ENCODE data around the gene DNAJC25. TPM values are rescaled to one million over a fixed set of nuclear protein-coding genes. Genes with fewer than 3 reads are reported as not detected.

DNAJC25 gene
- total and polyA plus RNA-seq, 12 donors, result 3.8 to 9.3 (median 5.0) TPM

DNA sequence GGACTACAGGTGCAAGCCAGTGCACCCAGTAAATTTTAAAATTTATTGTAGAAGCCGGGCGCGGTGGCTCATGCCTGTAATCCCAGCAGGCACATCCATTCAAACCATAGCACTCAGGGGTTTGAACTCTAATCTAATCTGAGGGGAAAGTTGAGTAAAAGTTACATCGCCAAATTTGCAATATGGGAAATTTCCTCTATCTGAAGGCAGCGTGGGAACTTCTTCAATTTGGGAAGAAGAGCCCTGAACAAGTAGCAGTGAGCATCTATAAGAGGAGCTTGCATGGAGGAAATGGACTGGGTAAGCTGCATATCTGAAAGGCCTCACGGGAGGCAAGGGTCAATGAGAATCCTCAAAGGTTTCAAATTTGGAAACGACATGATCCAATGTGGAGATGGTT, 2.7 kb upstream of the DNAJC25 start:
- TF ChIP-seq, protein P1, sequence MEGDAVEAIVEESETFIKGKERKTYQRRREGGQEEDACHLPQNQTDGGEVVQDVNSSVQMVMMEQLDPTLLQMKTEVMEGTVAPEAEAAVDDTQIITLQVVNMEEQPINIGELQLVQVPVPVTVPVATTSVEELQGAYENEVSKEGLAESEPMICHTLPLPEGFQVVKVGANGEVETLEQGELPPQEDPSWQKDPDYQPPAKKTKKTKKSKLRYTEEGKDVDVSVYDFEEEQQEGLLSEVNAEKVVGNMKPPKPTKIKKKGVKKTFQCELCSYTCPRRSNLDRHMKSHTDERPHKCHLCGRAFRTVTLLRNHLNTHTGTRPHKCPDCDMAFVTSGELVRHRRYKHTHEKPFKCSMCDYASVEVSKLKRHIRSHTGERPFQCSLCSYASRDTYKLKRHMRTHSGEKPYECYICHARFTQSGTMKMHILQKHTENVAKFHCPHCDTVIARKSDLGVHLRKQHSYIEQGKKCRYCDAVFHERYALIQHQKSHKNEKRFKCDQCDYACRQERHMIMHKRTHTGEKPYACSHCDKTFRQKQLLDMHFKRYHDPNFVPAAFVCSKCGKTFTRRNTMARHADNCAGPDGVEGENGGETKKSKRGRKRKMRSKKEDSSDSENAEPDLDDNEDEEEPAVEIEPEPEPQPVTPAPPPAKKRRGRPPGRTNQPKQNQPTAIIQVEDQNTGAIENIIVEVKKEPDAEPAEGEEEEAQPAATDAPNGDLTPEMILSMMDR (IDR thresholded peaks at IDR 0.05), result no peak
- DNase-seq, result no peak
- no peaks in the 10 kb centered on the region for H3K9me3 ChIP-seq
- no peak overlapping the region for H3K4me3 ChIP-seq
- H3K27ac ChIP-seq, result no peak overlapping the region
- no peaks in the 10 kb centered on the region for H3K36me3 ChIP-seq
- WGBS, 2 donors, result 84 to 86% methylated on average over 7 of the region's 7 CpGs
- no peaks in the 10 kb centered on the region for H3K27me3 ChIP-seq
- peaks cover 0 to 27% (median 24%) of the 10 kb centered on the region in 9 donors for H3K4me1 ChIP-seq
- intact Hi-C loops (cut with DNase I), result no loop called here
- ATAC-seq, result no peak

DNA sequence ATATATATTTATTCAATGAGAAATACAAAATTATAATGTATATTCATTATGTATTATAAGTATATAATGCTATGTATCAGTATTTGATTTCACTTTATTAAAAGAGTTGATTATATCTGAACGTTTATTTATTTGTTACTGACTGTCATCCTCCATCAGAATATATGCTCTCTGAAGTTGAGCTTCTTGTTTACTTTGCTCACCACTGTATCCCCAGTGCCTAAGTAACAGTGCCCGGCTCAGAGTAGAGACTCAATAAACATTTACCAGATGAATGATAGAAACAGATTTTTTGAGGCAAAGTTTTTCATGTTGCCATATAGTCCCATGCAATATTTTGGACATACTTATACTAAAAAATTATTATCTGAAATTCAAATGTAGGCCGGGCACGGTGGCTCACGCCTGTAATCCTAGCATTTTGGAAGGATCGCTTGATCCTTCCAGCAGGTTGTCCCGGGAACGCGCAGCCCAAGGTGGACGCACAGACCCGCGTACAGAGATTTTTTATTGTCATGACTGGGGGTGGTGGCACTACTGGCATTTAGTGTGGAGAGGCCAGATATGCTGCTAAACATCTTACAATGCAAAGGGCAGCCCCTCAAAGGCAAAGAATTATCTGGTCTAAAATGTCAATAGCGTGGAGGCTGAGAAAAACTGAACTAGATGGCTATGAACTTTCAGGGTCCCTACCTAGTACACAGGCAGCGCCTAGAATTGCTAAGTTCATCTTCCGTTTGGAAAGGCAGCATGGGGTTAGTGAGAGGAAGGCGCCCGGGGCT, 761 bp upstream of the DNAJC25 start:
- H3K27ac ChIP-seq, result peak overlapping the region in 9 of 10 donors; percentile 20 to 96 (median 89)

GRCh38 chr9:111630964-111631213, 245 bp upstream of the DNAJC25 start:
- TF ChIP-seq, protein P1 (IDR thresholded peaks at IDR 0.05), result no peak
- Histone ChIP-seq H3K36me3 (no peaks in the 10 kb centered on the region), H3K27ac (peak overlapping the region in 9 of 10 donors; percentile 20 to 96 (median 89)), H3K27me3 (no peaks in the 10 kb centered on the region), H3K4me1 (peaks cover 0 to 49% (median 41%) of the 10 kb centered on the region in 9 donors), H3K4me3 (peak overlapping the region; percentile 71 to 96 (median 88)), H3K9me3 (no peaks in the 10 kb centered on the region)
- WGBS, 2 donors, result 0% methylated on average over 14 of the region's 14 CpGs
- intact Hi-C loops (cut with DNase I), result no loop called here
- ATAC-seq (no peak), DNase-seq (no peak)

More for the DNA sequence above, 761 bp upstream of the DNAJC25 start:
- ATAC-seq, result peak; percentile 8 to 54 (median 46)
- intact Hi-C loops (cut with DNase I), result no loop called here
- Histone ChIP-seq H3K36me3 (no peaks in the 10 kb centered on the region), H3K4me1 (peaks cover 0 to 44% (median 36%) of the 10 kb centered on the region in 9 donors), H3K9me3 (no peaks in the 10 kb centered on the region), H3K27me3 (no peaks in the 10 kb centered on the region), H3K4me3 (peak overlapping the region; percentile 71 to 96 (median 88))
- TF ChIP-seq, protein P1 (IDR thresholded peaks at IDR 0.05), result no peak
- DNase-seq, result no peak
- 11 to 12% methylated on average over 17 of the region's 17 CpGs for WGBS, 2 donors

- peaks cover 0 to 54% (median 43%) of the 10 kb centered on the region in 9 donors for H3K4me1 ChIP-seq
- no peaks in the 10 kb centered on the region for H3K9me3 ChIP-seq
- DNase-seq, result no peak
- no peak for ATAC-seq
- WGBS, 2 donors, result 27 to 36% methylated on average over 5 of the region's 5 CpGs
- no peaks in the 10 kb centered on the region for H3K36me3 ChIP-seq
- H3K27ac ChIP-seq, result peak overlapping the region in 9 of 10 donors; percentile 85 to 96 (median 90)
- H3K4me3 ChIP-seq, result peak overlapping the region; percentile 71 to 96 (median 88)
- H3K27me3 ChIP-seq, result no peaks in the 10 kb centered on the region
- intact Hi-C loops (cut with DNase I), result no loop called here
- TF ChIP-seq, protein P1 (IDR thresholded peaks at IDR 0.05), result no peak
These were observed 926 bp downstream of the DNAJC25 start for GRCh38 chr9:111632060-111632459.
